ENCODE measurements around the gene SH3PXD2B.
"Not testable (repeated sequence)": the region's sequence is repeated elsewhere in the genome, so short reads cannot be mapped to it uniquely, and the experiment has no call there.

Gene SH3PXD2B

GRCh38 chr5:172361566-172362238 is 92.6 kb downstream of the SH3PXD2B start:
- peak; percentile 52 to 64 for DNase-seq

- no peak for DNase-seq
Measured at GRCh38 chr5:172358345-172358744, 96.0 kb downstream of the SH3PXD2B start.

DNA sequence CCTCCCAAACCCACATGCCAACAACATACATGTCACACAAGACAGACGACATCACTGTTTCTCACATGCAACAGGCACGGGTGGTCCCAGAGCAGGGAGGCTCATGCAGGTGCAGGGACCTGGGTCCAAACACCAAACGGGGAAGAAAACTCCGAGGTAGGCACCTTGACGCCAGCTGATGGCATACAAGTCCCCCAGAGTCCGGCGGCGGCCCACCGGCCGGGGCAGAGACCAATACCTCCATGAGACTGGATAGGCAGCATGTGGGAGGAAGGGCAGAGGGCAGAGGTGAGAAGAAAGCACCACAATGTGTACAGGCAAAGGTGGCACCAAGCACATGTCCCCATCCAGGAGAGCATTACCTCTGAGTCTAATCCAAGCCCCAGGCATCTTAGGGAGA is 97.8 kb downstream of the SH3PXD2B start:
- DNase-seq: no peak

- DNase-seq: no peak
Measured at GRCh38 chr5:172356047-172356446, 98.3 kb downstream of the SH3PXD2B start.

DNA sequence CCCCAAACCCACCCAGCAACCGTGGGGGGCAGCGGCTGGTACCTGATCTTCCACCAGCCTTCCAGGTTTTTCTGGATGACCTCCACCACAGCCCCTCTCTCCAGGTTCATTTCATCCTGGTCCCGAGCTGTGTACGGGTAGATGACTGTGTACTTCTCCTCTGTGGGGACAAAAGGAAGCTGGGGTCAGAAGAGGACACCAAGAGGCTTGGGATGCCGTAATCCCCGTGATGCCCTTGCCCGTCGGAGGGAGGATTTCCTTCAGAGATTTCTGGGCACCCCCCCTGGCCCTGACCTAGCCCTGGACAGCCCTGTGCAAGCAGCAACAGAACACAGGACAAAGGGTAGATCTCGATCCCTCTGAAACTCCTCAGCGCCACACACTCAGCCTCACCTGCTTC is 100.5 kb downstream of the SH3PXD2B start:
- no peak for DNase-seq

- no peak for DNase-seq
Measured at GRCh38 chr5:172353271-172353812, 101.0 kb downstream of the SH3PXD2B start.

DNA sequence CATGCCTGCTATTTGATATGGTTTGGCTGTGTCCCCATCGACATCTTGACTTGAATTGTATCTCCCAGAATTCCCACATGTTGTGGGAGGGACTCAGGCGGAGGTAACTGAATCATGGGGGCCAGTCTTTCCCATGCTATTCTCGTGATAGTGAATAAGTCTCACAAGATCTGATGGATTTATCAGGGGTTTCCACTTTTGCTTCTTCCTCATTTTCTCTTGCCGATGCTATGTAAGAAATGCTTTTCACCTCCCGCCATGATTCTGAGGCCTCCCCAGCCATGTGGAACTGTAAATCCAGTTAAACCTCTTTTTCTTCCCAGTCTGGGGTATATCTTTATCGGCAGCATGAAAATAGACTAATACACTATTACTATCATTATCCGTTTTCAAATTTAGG is 101.8 kb downstream of the SH3PXD2B start:
- not testable (repeated sequence) for DNase-seq

GRCh38 chr5:172351240-172351778 is 103.0 kb downstream of the SH3PXD2B start:
- DNase-seq: no peak

- no peak for DNase-seq
Measured at GRCh38 chr5:172350212-172351181, 103.8 kb downstream of the SH3PXD2B start.

GRCh38 chr5:172348733-172349132 is 105.6 kb downstream of the SH3PXD2B start:
- not testable (repeated sequence) for DNase-seq

DNA sequence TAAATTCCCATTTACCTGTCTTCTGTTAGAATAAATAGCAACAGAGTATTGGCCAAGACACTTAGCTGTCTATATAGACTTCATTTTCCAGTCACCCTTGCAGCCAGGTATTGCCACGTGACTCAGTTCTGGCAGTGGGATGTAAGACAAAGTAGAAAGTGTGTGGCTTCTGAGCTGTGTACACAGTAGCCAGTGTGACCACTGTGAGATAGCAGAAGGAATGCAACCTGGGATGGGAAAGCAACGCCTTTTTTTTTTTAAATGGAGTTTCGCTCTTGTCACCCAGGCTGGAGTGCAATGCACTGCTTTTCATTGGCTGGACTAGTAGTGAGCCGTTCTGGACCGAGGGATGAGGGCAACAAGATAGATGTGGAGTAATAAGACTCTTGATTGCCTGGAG is 106.2 kb downstream of the SH3PXD2B start:
- DNase-seq: no peak

DNA sequence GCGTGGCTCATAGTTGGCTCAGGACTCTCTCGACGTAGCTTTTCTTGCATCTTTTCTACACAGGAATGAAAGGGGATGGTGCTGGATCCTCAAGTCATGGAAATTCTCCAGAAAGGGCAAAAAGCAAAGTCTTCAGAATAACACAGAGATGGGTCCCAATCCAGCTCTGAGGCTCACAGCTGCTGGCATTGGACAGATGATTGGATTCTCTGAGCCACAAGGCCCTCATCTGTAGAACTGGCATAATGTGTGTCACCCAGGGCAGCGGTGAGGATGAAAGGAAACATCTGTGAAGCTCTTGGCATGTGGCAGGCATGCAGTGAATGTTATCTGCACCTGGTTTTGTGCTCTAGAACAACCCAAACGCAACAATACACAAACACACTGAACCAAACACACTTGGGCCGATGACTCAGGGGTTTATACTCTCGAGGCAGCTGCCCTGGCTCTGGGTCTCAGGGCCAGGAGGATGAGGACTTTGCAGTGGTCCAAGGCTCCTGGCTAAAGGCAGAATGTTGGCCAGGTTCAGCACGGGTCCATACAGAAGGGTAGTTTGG is 106.8 kb downstream of the SH3PXD2B start:
- DNase-seq: no peak

GRCh38 chr5:172345881-172346280 is 108.4 kb downstream of the SH3PXD2B start:
- DNase-seq: no peak

DNA sequence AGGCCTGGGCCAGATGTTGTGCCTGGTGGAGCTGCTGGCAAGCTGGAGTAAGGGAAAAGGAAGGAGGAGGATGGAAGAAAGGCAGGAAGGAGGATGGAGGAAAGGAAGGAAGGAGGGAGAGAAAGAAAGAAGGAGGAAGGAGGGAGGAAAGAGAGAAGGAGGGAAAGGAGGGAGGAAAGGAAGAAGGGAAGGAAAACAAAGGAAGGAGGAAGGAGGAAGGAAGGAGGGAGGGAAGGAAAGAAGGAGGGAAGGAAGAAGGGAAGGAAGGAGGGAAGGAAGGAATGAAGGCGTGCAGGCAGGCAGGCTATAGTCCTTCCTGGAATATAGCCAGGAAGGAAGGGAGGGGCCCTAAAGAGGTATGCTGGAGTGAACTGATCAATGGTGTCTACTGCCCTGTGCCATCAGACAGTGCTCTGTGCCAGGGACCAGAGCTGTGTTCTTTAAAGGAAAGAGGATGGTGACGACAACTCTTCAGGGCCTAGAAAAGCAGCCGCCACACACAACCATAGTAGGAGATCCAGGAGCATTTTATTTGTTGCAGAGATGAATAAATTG is 109.4 kb downstream of the SH3PXD2B start:
- no peak for DNase-seq

DNA sequence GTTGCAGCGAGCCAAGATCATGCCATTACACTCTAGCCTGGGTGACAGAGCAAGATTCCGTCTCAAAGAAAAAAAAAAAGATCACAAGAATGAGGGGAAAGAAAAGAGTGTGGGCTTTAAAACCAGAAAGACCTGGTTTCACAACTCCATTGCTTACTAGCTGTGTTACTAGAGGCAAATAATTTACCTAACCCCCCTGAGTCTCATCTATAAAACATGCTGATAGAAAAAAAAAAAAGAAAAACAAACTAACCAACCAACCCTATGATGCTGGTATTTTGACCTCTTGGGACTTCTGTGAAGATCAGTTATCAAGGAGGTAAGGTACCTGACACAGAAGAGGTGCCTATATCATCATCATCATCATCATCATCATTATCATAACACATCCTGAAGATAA is 110.6 kb downstream of the SH3PXD2B start:
- DNase-seq: no peak

DNA sequence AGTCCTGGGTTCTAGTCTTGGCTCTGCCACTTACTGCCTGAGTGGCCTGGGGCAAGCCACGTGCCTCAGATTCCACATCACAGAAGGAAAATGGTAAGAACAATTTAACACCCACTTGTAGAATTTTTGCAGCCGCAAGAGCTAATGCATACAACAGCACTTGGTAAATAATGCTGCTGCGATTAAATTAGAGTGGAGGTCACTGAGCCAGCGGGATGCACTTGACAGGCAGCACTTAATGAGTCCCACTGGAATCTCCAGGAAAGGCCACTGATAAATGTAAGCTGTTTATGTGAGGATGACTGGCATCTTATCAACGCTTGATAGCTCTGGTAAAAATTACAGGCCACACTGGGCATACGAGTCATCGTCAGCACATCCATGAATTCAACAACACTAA is 111.4 kb downstream of the SH3PXD2B start:
- no peak for DNase-seq

DNA sequence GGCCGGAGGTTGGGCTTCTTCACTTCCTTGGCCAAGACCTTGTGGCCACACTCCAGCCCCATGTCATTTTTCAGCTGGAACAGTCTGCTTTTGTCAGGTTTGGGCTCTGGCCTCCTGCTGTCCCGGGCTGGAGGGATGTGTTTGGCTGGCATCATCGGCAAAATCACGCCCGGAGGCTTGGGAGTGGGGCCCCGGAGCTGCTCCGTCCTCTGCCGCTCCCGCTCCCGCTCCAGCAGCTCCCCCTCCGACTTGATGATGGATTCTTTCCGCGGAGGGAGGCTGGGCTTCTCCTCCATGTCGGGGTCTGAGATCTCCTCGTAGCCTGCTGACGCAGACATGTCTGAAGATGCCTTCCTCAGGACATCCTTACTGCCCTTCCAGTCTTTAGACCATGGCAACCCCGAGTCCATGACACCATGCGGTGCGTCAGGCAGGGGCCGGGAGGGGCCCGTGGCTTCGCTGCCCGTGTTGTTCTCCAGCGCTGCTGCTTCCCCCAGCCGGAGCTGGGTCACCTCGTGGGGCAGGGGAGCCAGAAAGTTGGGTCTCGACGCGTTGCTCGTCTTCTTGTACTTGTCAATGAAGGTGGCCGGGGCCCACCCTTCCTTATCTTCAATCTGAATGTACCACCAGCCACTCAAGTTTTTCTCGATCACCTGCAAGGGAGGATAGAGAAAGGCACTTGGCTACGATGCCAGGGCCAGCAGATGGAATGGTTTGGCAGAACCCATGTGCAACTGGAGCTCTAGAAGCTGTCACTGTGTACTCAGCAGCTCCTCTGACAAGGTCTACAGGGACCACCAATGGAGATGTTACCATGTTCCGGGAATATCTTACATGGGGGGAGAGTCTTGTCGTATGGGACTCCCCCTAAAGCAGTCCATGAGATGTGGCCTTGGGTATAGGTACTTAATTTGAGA is 114.8 kb downstream of the SH3PXD2B start:
- DNase-seq: no peak

DNA sequence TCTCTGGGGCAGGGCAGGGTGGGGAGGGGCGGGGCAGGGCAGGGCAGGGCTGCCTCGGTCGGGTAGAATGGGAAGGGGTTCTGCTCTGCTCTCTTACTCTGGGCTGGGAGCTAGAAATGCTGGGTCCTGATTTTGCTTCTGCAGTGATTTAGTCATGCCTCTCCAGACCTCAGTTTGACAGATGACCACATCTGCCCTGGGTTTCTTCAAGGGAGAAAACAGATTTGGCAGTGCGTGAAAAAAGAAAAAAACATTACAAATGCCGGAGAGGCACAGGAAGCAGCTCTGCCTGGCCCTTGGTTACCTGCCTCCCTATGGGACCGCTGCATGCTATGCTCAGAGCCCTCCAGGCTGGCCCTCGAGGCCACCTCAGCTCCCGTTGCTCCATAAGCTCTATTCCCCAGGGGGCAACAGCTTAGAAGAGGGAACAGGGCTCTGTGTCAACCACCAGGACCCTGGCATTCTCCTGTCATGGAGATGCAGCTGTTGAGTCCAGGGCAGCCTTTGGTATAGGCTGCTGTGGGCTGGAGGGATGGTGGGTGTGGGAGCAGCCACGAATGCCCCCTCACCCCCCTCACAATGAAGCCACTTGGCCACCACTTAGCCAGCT is 117.5 kb downstream of the SH3PXD2B start:
- no peak for DNase-seq

DNA sequence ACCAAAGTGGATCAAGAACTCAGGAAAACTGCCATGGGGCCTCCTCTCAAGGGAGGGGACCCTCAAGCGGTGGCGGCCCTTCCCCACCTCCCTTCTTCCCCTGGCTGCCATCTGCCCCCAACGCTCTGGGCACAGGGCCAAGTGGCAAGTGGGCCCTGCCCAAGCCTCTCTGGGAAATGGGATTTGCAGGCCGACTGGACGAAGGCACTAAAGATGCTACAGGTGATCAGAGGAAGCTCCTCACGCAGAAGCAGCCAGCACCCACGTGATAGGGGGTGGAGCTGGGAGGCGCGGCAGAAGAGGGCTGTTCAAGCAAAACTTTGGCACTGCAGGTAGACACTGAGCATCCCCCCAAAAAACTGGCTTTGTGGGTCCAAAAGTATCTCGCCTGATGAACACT is 118.1 kb downstream of the SH3PXD2B start:
- DNase-seq: no peak

GRCh38 chr5:172335721-172336120 is 118.6 kb downstream of the SH3PXD2B start:
- DNase-seq: no peak

GRCh38 chr5:172334641-172335040 is 119.7 kb downstream of the SH3PXD2B start:
- DNase-seq: no peak

Measured in activated CD4-positive, alpha-beta T cell treated with anti-CD3 and anti-CD28 coated beads, Interleukin-2, amount 50 U/mL, for 48 hours (primary cell).